ENCODE results near the gene CBLIF. TPM values are rescaled to one million over a fixed set of nuclear protein-coding genes. Genes with fewer than 3 reads are reported as not detected.
"Not testable (repeated sequence)": the region's sequence is repeated elsewhere in the genome, so short reads cannot be mapped to it uniquely, and the experiment has no call there.

The CBLIF gene
- total and polyA plus RNA-seq, 2 of the 13 experiments (the other 11 are each of a cell fraction or from before 2014, with no cell fraction given): not detected

GRCh38 chr11:59887156-59887555 is 41.9 kb upstream of the CBLIF start:
- H3K4me3 ChIP-seq (replicated peaks in 1 of 3; ENCODE audit: insufficient read depth in 1 of 3, low read depth in 2 of 3, low read length in 3 of 3); CTCF ChIA-PET (ENCODE audit: low intra/inter-chr PET ratio, low total read pairs); H3K27ac ChIP-seq (ENCODE audit: extremely low read length, insufficient read depth, low read length); H2AFZ ChIP-seq (ENCODE audit: low read length); H3K79me2 ChIP-seq (ENCODE audit: insufficient read depth, low read length); H3K4me2 ChIP-seq (ENCODE audit: low read depth, low read length); H3K9ac ChIP-seq (ENCODE audit: insufficient read depth, low read depth, low read length); DNase-seq (ENCODE audit: low spot score); H4K20me1 ChIP-seq (ENCODE audit: insufficient read depth, low read length); H3K36me3 ChIP-seq (replicated peaks in 1 of 2; ENCODE audit: control insufficient read depth in 1 of 2, insufficient read depth in 2 of 2, low read length in 2 of 2); H3K4me1 ChIP-seq (ENCODE audit: insufficient read depth, low read length); ATAC-seq; H3K27me3 ChIP-seq (ENCODE audit: control insufficient read depth in 1 of 2, insufficient read depth in 2 of 2, low read length in 2 of 2); intact Hi-C loops (cut with micrococcal nuclease; ENCODE audit: unreplicated experiment); FAIRE-seq; H3K9me3 ChIP-seq (ENCODE audit: low read length); BruUV-seq (replicated peaks); in situ Hi-C loops (cut with HindIII; ENCODE audit: extremely low pct_ligation_motif_present, low pct_unique_long_range_greater_than_20kb); POLR2A ChIA-PET: not testable (repeated sequence)
- peak; percentile 58; the same call in 1 of the 2 replicates for TF ChIP-seq MAFF (IDR thresholded peaks at IDR 0.05; ENCODE audit: low read depth, low read length)
- TF ChIP-seq MAFK (conservative IDR thresholded peaks at IDR 0.05 in 1 of 2, IDR thresholded peaks at IDR 0.05 in 1 of 2; ENCODE audit: low read length in 2 of 2): peak; percentile 43 to 56; a peak in 3 of 4 replicates

GRCh38 chr11:59883597-59883996 is 38.3 kb upstream of the CBLIF start:
- intact Hi-C loops (cut with micrococcal nuclease; ENCODE audit: unreplicated experiment) (no loop called here), in situ Hi-C loops (cut with HindIII; ENCODE audit: extremely low pct_ligation_motif_present, low pct_unique_long_range_greater_than_20kb) (no loop called here)
- Histone ChIP-seq H3K27me3 (ENCODE audit: control insufficient read depth in 1 of 2, insufficient read depth in 2 of 2, low read length in 2 of 2) (no peaks in the 10 kb centered on the region), H2AFZ (ENCODE audit: low read length) (no peak overlapping the region), H3K79me2 (ENCODE audit: insufficient read depth, low read length) (no peaks in the 10 kb centered on the region), H3K4me2 (ENCODE audit: low read depth, low read length) (no peak overlapping the region), H3K4me1 (ENCODE audit: insufficient read depth, low read length) (no peaks in the 10 kb centered on the region), H3K36me3 (replicated peaks in 1 of 2; ENCODE audit: control insufficient read depth in 1 of 2, insufficient read depth in 2 of 2, low read length in 2 of 2) (no peaks in the 10 kb centered on the region), H3K9ac (ENCODE audit: insufficient read depth, low read depth, low read length) (no peak overlapping the region), H3K27ac (ENCODE audit: extremely low read length, insufficient read depth, low read length) (no peak overlapping the region), H4K20me1 (ENCODE audit: insufficient read depth, low read length) (no peaks in the 10 kb centered on the region), H3K9me3 (ENCODE audit: low read length) (no peaks in the 10 kb centered on the region), H3K4me3 (replicated peaks in 1 of 3; ENCODE audit: insufficient read depth in 1 of 3, low read depth in 2 of 3, low read length in 3 of 3) (no peak overlapping the region)
- FAIRE-seq (no peak), DNase-seq (ENCODE audit: low spot score) (no peak), ATAC-seq (no peak)
- BruUV-seq (replicated peaks): no TSS peak
- WGBS (ENCODE audit: low lambda C conversion rate): 44% methylated on average over 1 of the region's 1 CpG
- ChIA-PET CTCF (ENCODE audit: low intra/inter-chr PET ratio, low total read pairs) (no interaction called here), POLR2A (no interaction called here)
- TF ChIP-seq RAD51 (IDR thresholded peaks at IDR 0.05; ENCODE audit: borderline replicate concordance) (no peak), ZNF17 (CRISPR knock-in tag; IDR thresholded peaks at IDR 0.05) (no peak), FLYWCH1 (CRISPR knock-in tag; IDR thresholded peaks at IDR 0.05) (no peak), CBX5 (CRISPR knock-in tag; IDR thresholded peaks at IDR 0.05; ENCODE audit: borderline replicate concordance) (no peak), ZNF333 (CRISPR knock-in tag; IDR thresholded peaks at IDR 0.05; ENCODE audit: borderline replicate concordance) (no peak), SMYD3 (CRISPR knock-in tag; IDR thresholded peaks at IDR 0.05) (no peak), ZNF24 (IDR thresholded peaks at IDR 0.05) (no peak), ZNF44 (CRISPR knock-in tag; IDR thresholded peaks at IDR 0.05) (no peak), TARDBP (CRISPR knock-in tag; IDR thresholded peaks at IDR 0.05) (no peak), SIN3B (IDR thresholded peaks at IDR 0.05; ENCODE audit: low read length) (no peak), PRDM4 (CRISPR knock-in tag; IDR thresholded peaks at IDR 0.05; ENCODE audit: borderline replicate concordance) (no peak), ZNF282 (IDR thresholded peaks at IDR 0.05; ENCODE audit: partially characterized antibody) (no peak), ZNF30 (CRISPR knock-in tag; IDR thresholded peaks at IDR 0.05) (no peak), ZNF234 (CRISPR knock-in tag; conservative IDR thresholded peaks at IDR 0.05) (no peak)
- TF ChIP-seq, protein P1, sequence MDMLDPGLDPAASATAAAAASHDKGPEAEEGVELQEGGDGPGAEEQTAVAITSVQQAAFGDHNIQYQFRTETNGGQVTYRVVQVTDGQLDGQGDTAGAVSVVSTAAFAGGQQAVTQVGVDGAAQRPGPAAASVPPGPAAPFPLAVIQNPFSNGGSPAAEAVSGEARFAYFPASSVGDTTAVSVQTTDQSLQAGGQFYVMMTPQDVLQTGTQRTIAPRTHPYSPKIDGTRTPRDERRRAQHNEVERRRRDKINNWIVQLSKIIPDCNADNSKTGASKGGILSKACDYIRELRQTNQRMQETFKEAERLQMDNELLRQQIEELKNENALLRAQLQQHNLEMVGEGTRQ (IDR thresholded peaks at IDR 0.05; ENCODE audit: low read depth, low read length): no peak
- TF ChIP-seq, protein P1 (CRISPR knock-in tag; IDR thresholded peaks at IDR 0.05; ENCODE audit: borderline replicate concordance): no peak
